ENCODE results near the gene ZBTB8A. TPM values are rescaled to one million over a fixed set of nuclear protein-coding genes. Genes with fewer than 3 reads are reported as not detected.

The ZBTB8A gene
- total RNA-seq = 1 to 10 TPM in 3 of 4 donors, under 1 TPM in 1; 0.99 to 5.8 (median 2.8) TPM

GRCh38 chr1:32538887-32539583, at the start of gene ZBTB8A:
Gene ZBTB8A, plus strand, starts transcription at chr1:32539427. Its CDS starts 53,505 bp downstream, at chr1:32592932.
- H3K4me3 ChIP-seq (ENCODE audit: low read depth, poor library complexity, severe bottlenecking) = peak within 1 kb of the TSS; percentile 40
- WGBS, 2 donors = 0 to 1% methylated on average over 23 to 27 of the region's 33 CpGs
- intact Hi-C loops (cut with DNase I; ENCODE audit: low total_unique reads) = no loop called here
- TF ChIP-seq POLR2A (IDR thresholded peaks at IDR 0.05) = no peak
- no peak for TF ChIP-seq CTCF (IDR thresholded peaks at IDR 0.05)
- DNase-seq (ENCODE audit: low spot score in 2 of 2) = peak; percentile 34 to 87

GRCh38 chr1:32489774-32490454, 49.3 kb upstream of the ZBTB8A start:
- no peak overlapping the region for H3K4me3 ChIP-seq (ENCODE audit: low read depth, poor library complexity, severe bottlenecking)
- DNase-seq (ENCODE audit: low spot score in 2 of 2) = no peak
- intact Hi-C loops (cut with DNase I; ENCODE audit: low total_unique reads) = no loop called here
- 91 to 92% methylated on average over 3 of the region's 3 CpGs for WGBS, 2 donors
- TF ChIP-seq CTCF (IDR thresholded peaks at IDR 0.05) = no peak
- TF ChIP-seq POLR2A (IDR thresholded peaks at IDR 0.05) = no peak

- WGBS, 2 donors = 97 to 98% methylated on average over 2 of the region's 2 CpGs
- intact Hi-C loops (cut with DNase I; ENCODE audit: low total_unique reads) = no loop called here
- DNase-seq (ENCODE audit: low spot score in 2 of 2) = no peak
- no peak overlapping the region for H3K4me3 ChIP-seq (ENCODE audit: low read depth, poor library complexity, severe bottlenecking)
- TF ChIP-seq CTCF (IDR thresholded peaks at IDR 0.05) = no peak
- TF ChIP-seq POLR2A (IDR thresholded peaks at IDR 0.05) = no peak
Observed at GRCh38 chr1:32491386-32491785, 47.8 kb upstream of the ZBTB8A start.

- intact Hi-C loops (cut with DNase I; ENCODE audit: low total_unique reads) = no loop called here
- no peak overlapping the region for H3K4me3 ChIP-seq (ENCODE audit: low read depth, poor library complexity, severe bottlenecking)
- no peak for DNase-seq (ENCODE audit: low spot score in 2 of 2)
- WGBS, 2 donors = 52 to 54% methylated on average over 1 of the region's 1 CpG
- no peak for TF ChIP-seq CTCF (IDR thresholded peaks at IDR 0.05)
- TF ChIP-seq POLR2A (IDR thresholded peaks at IDR 0.05) = no peak
Observed at GRCh38 chr1:32494196-32494595, 45.0 kb upstream of the ZBTB8A start.

- DNase-seq (ENCODE audit: low spot score in 2 of 2) = no peak
- no peak overlapping the region for H3K4me3 ChIP-seq (ENCODE audit: low read depth, poor library complexity, severe bottlenecking)
- TF ChIP-seq POLR2A (IDR thresholded peaks at IDR 0.05) (no peak), CTCF (IDR thresholded peaks at IDR 0.05) (no peak)
- intact Hi-C loops (cut with DNase I; ENCODE audit: low total_unique reads) = no loop called here
- 90 to 91% methylated on average over 7 of the region's 7 CpGs for WGBS, 2 donors
Observed at GRCh38 chr1:32494711-32495337, 44.4 kb upstream of the ZBTB8A start.

All from lower leg skin (tissue), 4 donors.